Amniotic epithelial cell (primary cell): ENCODE measurements around the gene RPA3.
A peak's percentile ranks its signal among the peaks of the same experiment; 100 is the strongest.

Source experiments
- DNase-seq: peaks from one replicate; pipeline ENCODE4 v3.0.0-alpha.2; 2010; ENCODE audit warnings: low read depth

Gene RPA3

GRCh38 chr7:7732621-7733281, 14.3 kb upstream of the RPA3 start:
- peak; percentile 88 for DNase-seq

- DNase-seq = peak; percentile 31
Measured at GRCh38 chr7:7731732-7732131, 13.3 kb upstream of the RPA3 start.

- DNase-seq = no peak
Measured at GRCh38 chr7:7720750-7721621, 2.6 kb upstream of the RPA3 start.

DNA sequence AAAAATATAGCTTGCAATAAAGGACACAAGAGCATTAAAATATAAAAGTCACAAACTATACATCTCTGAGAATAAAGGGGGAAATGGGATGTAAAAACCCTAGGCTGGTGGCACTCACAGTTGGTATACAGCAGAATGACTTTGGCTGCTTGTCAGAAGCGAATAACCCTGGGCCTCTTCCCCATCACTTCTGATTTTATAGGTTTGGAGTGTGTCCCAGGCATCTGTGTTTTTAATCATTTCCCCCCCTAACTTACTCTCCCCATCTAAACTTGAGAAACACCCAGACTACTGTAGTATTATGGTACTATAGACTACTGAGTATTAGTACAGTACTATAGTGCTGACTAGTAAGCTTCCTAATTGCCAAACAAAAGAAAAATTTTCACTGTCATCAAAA, 1.8 kb upstream of the RPA3 start:
- DNase-seq = no peak

DNA sequence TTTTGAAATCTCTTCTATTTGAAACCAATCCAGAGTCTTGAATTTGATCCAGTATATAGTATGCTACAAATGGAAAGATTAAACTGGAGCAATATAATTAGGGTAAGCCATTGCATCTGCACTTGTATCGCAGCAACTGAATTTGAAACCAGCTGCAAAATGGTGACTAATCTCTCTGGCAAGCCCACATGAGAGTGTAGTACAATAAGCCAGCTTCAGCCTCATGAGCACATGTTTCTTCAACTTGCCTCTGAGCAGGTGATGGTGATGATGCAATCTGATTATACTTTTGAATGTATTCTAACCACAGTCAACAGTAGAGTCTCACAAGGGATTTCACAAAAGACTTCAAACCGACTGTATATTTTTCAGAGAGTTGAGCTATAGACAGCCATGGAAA, 829 bp upstream of the RPA3 start:
- DNase-seq = peak; percentile 97

- DNase-seq = no peak
Measured at GRCh38 chr7:7713730-7714129, 4.7 kb downstream of the RPA3 start.

DNA sequence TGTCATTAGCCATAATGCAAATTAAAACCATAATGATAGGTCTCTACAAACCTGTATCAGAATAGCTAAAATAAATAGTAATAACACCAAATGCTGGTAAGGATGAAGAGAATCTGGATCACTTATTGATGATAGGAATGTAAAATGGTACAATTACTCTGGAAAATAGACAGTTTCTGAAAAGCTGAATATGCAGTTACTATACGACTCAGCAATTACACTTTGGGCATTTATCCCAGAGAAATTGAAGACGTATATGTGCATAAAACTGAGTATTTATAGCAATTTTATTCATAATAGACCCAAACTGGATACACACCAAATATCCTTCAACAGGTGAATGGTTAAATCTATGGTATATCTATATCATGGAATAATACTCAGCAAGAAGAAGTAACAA, 7.9 kb downstream of the RPA3 start:
- DNase-seq = no peak

DNA sequence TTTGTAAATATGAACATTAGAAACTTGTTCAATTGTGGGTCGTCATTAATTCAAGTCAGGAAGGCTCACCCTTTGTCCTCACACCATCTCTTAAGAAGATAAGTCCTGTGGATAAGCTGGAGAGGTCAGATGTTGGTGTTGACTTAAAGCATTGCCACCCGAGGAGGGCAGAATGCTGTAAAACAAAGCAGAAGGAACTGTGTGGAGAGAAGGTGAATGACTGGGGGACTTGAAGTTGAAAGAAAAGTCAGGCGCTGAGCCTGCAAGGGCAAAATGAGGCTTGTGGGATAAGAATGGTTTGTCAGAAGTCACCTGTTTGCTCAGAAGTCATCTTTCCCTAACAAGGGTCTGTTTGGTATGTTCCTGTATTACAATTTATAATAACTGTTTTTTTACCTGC, 9.1 kb downstream of the RPA3 start:
- no peak for DNase-seq

GRCh38 chr7:7707806-7708205, 10.6 kb downstream of the RPA3 start:
- DNase-seq = peak; percentile 36

- no peak for DNase-seq
Measured at GRCh38 chr7:7707246-7707645, 11.2 kb downstream of the RPA3 start.

- DNase-seq = peak; percentile 29
Measured at GRCh38 chr7:7706556-7707172, 11.7 kb downstream of the RPA3 start.

DNA sequence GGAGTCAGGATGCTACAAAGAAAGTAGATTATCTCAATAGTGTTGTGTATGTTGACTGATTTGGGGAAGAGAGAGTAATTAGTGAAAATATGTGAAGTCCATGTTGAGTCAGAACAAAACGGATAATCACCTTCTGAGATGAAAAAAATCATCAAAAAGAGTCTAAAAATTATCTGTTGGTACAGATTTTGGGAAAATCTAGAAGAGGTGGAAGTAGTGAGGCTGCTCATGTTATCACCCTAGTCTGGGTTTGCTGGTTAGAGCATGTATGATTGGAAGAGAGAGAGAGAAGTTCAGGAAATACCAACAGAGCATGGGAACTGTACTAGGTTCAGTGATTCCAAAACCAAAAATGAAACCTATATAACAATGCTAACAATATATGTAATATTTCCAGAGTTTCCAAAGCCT, 12.3 kb downstream of the RPA3 start:
- no peak for DNase-seq

- no peak for DNase-seq
Measured at GRCh38 chr7:7705318-7705717, 13.1 kb downstream of the RPA3 start.

DNA sequence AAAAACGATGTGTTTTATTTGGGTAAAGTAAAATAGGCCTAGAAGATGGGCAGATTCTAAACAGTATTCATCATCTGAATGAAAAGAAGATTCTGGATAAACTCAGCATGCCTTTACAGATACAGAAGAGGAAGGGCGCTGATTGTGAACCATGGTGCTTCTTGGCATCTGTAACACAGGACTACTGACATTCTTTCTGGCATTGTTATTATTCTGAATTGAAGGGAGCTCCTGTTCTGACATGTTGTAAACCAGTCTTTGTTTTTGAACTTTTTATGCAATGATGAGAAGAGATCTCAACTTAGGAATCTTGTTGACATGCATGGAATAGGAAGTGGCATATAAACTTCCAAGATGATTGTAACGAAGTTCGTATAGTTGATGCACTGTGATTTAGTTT, 13.5 kb downstream of the RPA3 start:
- no peak for DNase-seq

- no peak for DNase-seq
Measured at GRCh38 chr7:7703427-7703826, 15.0 kb downstream of the RPA3 start.

GRCh38 chr7:7702826-7703225, 15.6 kb downstream of the RPA3 start:
- DNase-seq = no peak

DNA sequence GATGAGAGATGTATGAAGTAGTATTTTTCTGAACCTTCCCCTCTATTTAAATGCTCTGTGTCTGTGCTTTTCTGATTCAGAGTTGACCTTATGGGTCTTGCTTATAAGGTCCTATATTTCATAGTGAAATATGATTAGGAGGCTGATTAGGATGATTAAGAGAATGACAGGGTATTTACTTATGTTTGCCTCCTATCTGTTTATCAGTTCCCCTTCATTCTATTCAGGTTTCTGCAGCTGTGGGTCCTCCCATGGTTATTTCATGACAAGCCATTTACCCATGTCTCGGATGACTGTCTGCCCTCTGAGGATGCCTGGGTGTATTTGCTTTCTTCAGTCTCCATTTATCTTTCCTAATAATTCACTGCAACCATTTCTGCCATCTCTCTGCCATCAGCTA, 16.9 kb downstream of the RPA3 start:
- DNase-seq = no peak

DNA sequence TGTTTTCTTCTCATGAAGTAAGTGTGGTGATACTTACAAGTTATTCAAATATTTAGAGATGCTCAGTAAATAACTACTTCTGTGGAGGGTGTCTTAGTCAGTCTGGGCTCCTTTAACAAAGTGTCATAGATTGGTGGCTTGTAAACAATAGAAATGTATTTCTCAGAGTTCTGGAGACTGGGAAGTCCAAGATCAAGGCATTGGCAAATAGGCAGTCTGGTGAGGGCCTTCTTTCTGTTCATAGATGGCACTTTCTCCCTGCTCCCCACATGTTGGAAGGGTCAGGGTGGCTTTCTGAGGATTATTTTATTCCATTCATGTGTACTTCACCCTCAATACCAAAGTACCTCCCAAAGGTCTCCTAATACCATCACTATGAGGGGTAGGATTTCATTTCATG, 18.4 kb downstream of the RPA3 start:
- no peak for DNase-seq

GRCh38 chr7:7699380-7699779, 19.0 kb downstream of the RPA3 start:
- no peak for DNase-seq

DNA sequence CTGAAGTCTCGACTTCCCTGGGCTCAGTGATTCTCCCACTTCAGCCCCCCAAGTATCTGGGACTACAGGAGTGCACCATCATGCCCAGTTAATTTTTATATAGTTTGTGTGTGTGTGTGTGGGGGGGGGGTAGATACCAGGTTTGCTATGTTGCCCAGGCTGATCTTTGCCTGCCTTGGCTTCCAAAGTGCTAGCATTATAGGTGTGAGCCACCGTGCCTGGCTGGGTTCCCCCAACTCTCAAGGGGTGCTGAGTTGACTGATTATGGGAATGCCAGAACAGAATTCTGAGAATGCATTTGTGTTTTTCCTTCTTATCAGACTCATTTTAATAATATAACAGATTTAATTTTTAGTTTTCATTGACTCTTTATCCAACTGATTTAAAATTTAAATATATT, 19.5 kb downstream of the RPA3 start:
- DNase-seq = no peak

DNA sequence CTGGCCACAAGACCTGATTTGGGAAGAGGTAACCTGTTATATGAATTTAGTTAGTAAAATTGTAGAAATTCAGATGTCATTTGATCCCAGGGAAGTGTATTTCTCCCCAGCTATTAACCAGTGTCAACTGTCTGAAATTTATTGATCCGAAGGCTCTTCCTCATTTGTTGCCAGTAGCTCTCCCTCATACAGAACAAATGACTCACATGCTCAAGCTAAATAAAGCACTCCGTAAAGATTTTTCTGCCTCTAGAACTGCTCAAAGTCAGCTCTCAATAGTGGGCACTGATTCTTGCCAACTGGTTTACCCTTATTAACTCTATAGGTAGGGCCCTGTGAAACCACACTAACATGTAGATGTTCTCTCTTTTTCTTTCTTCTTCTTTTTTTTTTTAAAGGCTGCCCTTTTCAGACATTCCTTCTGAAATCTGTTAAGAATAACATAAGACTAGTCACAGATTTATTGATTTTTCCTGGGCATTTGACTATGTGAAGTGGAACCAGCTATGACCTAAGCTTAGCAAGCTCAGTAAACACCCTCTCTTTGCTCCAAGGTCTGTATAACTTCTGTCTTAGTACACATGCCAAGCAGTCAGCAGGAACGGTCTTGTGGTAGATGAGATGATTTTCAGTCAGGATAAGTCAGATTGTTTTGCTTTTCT, 21.8 kb downstream of the RPA3 start:
- peak; percentile 70 for DNase-seq

DNA sequence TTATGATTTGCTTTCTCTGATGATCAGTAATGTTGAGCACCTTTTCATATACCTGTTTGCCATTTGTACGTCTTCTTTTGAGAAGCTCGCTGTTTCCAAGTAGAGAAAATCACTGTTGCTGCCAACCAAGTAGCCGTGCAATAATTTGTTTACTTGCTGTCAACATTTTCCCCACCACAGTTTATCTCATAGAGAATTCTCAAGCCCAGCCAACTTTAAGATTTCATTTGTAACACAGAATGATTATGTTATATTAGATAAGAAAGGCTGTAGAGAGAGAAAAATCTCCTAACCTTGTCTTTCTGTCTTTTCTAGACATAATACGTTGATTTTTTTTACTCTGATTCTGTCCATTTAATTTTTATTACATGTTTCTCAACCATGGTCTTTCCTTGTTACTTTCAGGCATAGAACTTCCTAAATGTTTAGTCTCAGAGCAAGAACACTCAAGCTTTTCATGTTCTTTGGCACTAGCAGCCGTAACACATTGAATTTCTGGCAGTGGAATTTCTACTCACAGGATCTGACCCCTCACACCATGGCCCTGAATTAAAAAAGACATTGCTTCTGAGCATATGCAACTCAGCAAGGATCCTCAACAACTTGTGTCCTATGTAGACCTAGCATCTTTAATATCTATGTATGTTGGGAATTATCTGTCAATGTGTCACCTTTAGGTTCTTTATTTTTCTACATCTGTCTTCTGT, 23.1 kb downstream of the RPA3 start:
- DNase-seq = peak; percentile 75
